HEK293 (cell line): ENCODE data around the gene FAM199X.

Experiments used
- CTCF ChIA-PET: fragments of 350-600 bp; formaldehyde crosslinking; extraction: SDS; loops from one replicate; lab custom pipeline; 2021; ENCODE audit warnings: antibody characterized with exemption; lab: Yijun Ruan, JAX
- POLR2A ChIA-PET: fragments of 300-600 bp; formaldehyde crosslinking; extraction: SDS; loops from one replicate; lab custom pipeline; 2020; ENCODE audit warnings: antibody characterized with exemption, inconsistent platforms; lab: Yijun Ruan, JAX
- H3K27ac ChIP-seq: fragments of 200-500 bp; sonication (Bioruptor generic); 2 replicates; pipeline ENCODE4 v1.5.1; 2014; ENCODE audit warnings: low read depth, low read length, control low read depth, inconsistent platforms; ENCODE audit errors: extremely low read depth
- H3K36me3 ChIP-seq, 2 experiments: fragments of 200-500 bp in 1 of 2; sonication (Bioruptor generic) in 1 of 2; 1 replicate in 1 of 2; 2 replicates in 1 of 2; pipeline ENCODE4 v1.5.1; 2014 to 2017; ENCODE audit warnings: inconsistent platforms in 2 of 2, low read length in 2 of 2; ENCODE audit not compliant: control insufficient read depth in 2 of 2, insufficient read depth in 1 of 2
- H3K4me1 ChIP-seq: fragments of 200-500 bp; sonication (Bioruptor generic); 2 replicates; pipeline ENCODE4 v1.5.1; 2014; ENCODE audit warnings: mild to moderate bottlenecking, low read length, inconsistent platforms; ENCODE audit not compliant: control insufficient read depth, insufficient read depth
- H3K4me3 ChIP-seq: 2 replicates; pipeline ENCODE4 v1.5.1; 2011; ENCODE audit warnings: low read depth, mild to moderate bottlenecking, control low read depth, low read length, moderate library complexity
- H3K9me3 ChIP-seq: fragments of 200-500 bp; sonication (Bioruptor generic); 2 replicates; pipeline ENCODE4 v1.5.1; 2014; ENCODE audit warnings: low read depth, low read length, inconsistent platforms; ENCODE audit not compliant: control insufficient read depth, insufficient read depth
- MEIS1 ChIP-seq: sonication (generic); formaldehyde crosslinking; IDR thresholded peaks from 2 replicates; pipeline ENCODE4 v1.8.1; 2022; ENCODE audit warnings: missing genetic modification reagents, mild to moderate bottlenecking, borderline replicate concordance
- MZF1 ChIP-seq: fragments of 450-650 bp; formaldehyde crosslinking; IDR thresholded peaks from 2 replicates; pipeline ENCODE4 v1.5.1; 2017; ENCODE audit warnings: missing biosample characterization, missing genetic modification characterization, borderline replicate concordance
- ZNF146 ChIP-seq: fragments of 450-650 bp; formaldehyde crosslinking; IDR thresholded peaks from 2 replicates; pipeline ENCODE4 v1.5.1; 2016; ENCODE audit warnings: missing biosample characterization, missing genetic modification characterization
- ZNF302 ChIP-seq: fragments of 450-650 bp; formaldehyde crosslinking; IDR thresholded peaks from 2 replicates; pipeline ENCODE4 v1.5.1; 2016; ENCODE audit warnings: missing biosample characterization, missing genetic modification characterization, low read depth
- ZNF37A ChIP-seq: fragments of 450-650 bp; IDR thresholded peaks from 2 replicates; pipeline ENCODE4 v1.5.1; 2018; ENCODE audit warnings: missing biosample characterization, missing genetic modification characterization
- ZNF510 ChIP-seq: fragments of 450-650 bp; formaldehyde crosslinking; IDR thresholded peaks from 2 replicates; pipeline ENCODE4 v1.5.1; 2018; ENCODE audit warnings: mild to moderate bottlenecking, missing genetic modification characterization, missing biosample characterization; ENCODE audit not compliant: insufficient replicate concordance
- ZNF514 ChIP-seq: fragments of 450-650 bp; formaldehyde crosslinking; IDR thresholded peaks from 2 replicates; pipeline ENCODE4 v1.5.1; 2016; ENCODE audit warnings: missing biosample characterization, missing genetic modification characterization
- ZNF518A ChIP-seq: fragments of 450-650 bp; formaldehyde crosslinking; conservative IDR thresholded peaks from 2 replicates; pipeline ENCODE4 v1.5.1; 2016; ENCODE audit warnings: low read depth, missing biosample characterization, missing genetic modification characterization
- ZNF521 ChIP-seq: fragments of 450-650 bp; formaldehyde crosslinking; IDR thresholded peaks from 2 replicates; pipeline ENCODE4 v1.5.1; 2017; ENCODE audit warnings: missing biosample characterization, mild to moderate bottlenecking, missing genetic modification characterization
- ZNF530 ChIP-seq: fragments of 450-650 bp; formaldehyde crosslinking; IDR thresholded peaks from 2 replicates; pipeline ENCODE4 v1.5.1; 2016; ENCODE audit warnings: low read depth, missing biosample characterization, missing genetic modification characterization
- ZNF555 ChIP-seq: fragments of 450-650 bp; formaldehyde crosslinking; conservative IDR thresholded peaks from 2 replicates; pipeline ENCODE4 v1.5.1; 2017; ENCODE audit warnings: missing biosample characterization, mild to moderate bottlenecking, missing genetic modification characterization, inconsistent platforms
- ZNF654 ChIP-seq: fragments of 450-650 bp; formaldehyde crosslinking; IDR thresholded peaks from 2 replicates; pipeline ENCODE4 v1.5.1; 2016; ENCODE audit warnings: low read depth, missing biosample characterization, missing genetic modification characterization
- ZNF701 ChIP-seq: fragments of 450-650 bp; formaldehyde crosslinking; IDR thresholded peaks from 2 replicates; pipeline ENCODE4 v1.5.1; 2016; ENCODE audit warnings: missing biosample characterization, missing genetic modification characterization
- ZNF777 ChIP-seq: fragments of 450-650 bp; formaldehyde crosslinking; IDR thresholded peaks from 2 replicates; pipeline ENCODE4 v1.5.1; 2017; ENCODE audit warnings: missing biosample characterization, missing genetic modification characterization, borderline replicate concordance
- TF ChIP-seq, protein P1 (sequence below): fragments of 450-650 bp; formaldehyde crosslinking; IDR thresholded peaks from 2 replicates; pipeline ENCODE4 v1.5.1; 2016; ENCODE audit warnings: missing biosample characterization, missing genetic modification characterization, borderline replicate concordance
- TF ChIP-seq, protein P2 (sequence below): fragments of 450-650 bp; formaldehyde crosslinking; IDR thresholded peaks from 2 replicates; pipeline ENCODE4 v1.5.1; 2016; ENCODE audit warnings: missing biosample characterization, missing genetic modification characterization
- TF ChIP-seq, protein P3 (sequence below): fragments of 450-650 bp; formaldehyde crosslinking; IDR thresholded peaks from 2 replicates; pipeline ENCODE4 v1.5.1; 2016; ENCODE audit warnings: missing biosample characterization, missing genetic modification characterization
- TF ChIP-seq, protein P4 (sequence below): fragments of 450-650 bp; formaldehyde crosslinking; IDR thresholded peaks from 2 replicates; pipeline ENCODE4 v1.5.1; 2016; ENCODE audit warnings: missing biosample characterization, missing genetic modification characterization, low read depth
- TF ChIP-seq, protein P5 (sequence below): fragments of 450-650 bp; formaldehyde crosslinking; IDR thresholded peaks from 2 replicates; pipeline ENCODE4 v1.5.1; 2016; ENCODE audit warnings: missing biosample characterization, missing genetic modification characterization, low read depth

FAM199X gene

DNA sequence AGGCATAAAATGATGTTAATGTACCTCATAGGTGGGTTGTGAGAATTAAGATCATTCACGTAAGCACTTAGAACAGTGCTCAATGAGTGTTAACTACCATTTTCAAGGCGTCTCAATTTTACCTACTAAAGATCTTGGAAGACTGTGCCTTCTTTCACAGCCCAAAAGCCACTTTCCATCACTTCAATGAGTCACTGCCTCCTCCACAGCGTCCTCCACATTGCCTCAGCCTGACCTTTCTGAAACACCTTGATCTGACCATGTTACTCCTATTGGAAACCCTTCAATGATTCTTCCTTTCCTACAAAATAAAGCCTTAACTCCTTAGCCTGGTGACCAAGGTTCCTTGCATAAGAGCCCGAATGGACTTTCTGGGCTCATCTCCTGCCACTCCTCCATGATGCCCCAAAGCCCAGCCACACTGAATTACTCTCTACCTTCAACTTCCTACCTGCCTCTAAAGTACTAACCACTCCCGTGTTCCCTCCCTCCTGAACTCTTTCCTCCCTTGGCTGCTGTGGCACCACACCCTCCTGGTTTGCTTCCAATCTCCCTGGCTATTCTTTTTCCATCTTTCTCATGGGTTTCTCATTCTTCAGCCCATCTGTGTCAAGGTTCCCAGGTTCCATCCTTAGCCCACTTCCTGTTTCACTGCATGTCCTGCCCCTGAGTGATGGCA, 31.5 kb upstream of the FAM199X start (continued):
- TF ChIP-seq, protein P1, sequence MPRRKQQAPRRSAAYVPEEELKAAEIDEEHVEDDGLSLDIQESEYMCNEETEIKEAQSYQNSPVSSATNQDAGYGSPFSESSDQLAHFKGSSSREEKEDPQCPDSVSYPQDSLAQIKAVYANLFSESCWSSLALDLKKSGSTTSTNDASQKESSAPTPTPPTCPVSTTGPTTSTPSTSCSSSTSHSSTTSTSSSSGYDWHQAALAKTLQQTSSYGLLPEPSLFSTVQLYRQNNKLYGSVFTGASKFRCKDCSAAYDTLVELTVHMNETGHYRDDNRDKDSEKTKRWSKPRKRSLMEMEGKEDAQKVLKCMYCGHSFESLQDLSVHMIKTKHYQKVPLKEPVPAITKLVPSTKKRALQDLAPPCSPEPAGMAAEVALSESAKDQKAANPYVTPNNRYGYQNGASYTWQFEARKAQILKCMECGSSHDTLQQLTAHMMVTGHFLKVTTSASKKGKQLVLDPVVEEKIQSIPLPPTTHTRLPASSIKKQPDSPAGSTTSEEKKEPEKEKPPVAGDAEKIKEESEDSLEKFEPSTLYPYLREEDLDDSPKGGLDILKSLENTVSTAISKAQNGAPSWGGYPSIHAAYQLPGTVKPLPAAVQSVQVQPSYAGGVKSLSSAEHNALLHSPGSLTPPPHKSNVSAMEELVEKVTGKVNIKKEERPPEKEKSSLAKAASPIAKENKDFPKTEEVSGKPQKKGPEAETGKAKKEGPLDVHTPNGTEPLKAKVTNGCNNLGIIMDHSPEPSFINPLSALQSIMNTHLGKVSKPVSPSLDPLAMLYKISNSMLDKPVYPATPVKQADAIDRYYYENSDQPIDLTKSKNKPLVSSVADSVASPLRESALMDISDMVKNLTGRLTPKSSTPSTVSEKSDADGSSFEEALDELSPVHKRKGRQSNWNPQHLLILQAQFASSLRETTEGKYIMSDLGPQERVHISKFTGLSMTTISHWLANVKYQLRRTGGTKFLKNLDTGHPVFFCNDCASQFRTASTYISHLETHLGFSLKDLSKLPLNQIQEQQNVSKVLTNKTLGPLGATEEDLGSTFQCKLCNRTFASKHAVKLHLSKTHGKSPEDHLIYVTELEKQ (tag by site-specific recombination): no peak
- TF ChIP-seq ZNF510 (tag by site-specific recombination) (no peak), ZNF302 (no peak), ZNF514 (tag by site-specific recombination) (no peak), ZNF530 (tag by site-specific recombination) (no peak), ZNF146 (tag by site-specific recombination) (no peak)
- TF ChIP-seq, protein P2, sequence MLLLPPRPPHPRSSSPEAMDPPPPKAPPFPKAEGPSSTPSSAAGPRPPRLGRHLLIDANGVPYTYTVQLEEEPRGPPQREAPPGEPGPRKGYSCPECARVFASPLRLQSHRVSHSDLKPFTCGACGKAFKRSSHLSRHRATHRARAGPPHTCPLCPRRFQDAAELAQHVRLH (tag by site-specific recombination): no peak
- TF ChIP-seq, protein P3, sequence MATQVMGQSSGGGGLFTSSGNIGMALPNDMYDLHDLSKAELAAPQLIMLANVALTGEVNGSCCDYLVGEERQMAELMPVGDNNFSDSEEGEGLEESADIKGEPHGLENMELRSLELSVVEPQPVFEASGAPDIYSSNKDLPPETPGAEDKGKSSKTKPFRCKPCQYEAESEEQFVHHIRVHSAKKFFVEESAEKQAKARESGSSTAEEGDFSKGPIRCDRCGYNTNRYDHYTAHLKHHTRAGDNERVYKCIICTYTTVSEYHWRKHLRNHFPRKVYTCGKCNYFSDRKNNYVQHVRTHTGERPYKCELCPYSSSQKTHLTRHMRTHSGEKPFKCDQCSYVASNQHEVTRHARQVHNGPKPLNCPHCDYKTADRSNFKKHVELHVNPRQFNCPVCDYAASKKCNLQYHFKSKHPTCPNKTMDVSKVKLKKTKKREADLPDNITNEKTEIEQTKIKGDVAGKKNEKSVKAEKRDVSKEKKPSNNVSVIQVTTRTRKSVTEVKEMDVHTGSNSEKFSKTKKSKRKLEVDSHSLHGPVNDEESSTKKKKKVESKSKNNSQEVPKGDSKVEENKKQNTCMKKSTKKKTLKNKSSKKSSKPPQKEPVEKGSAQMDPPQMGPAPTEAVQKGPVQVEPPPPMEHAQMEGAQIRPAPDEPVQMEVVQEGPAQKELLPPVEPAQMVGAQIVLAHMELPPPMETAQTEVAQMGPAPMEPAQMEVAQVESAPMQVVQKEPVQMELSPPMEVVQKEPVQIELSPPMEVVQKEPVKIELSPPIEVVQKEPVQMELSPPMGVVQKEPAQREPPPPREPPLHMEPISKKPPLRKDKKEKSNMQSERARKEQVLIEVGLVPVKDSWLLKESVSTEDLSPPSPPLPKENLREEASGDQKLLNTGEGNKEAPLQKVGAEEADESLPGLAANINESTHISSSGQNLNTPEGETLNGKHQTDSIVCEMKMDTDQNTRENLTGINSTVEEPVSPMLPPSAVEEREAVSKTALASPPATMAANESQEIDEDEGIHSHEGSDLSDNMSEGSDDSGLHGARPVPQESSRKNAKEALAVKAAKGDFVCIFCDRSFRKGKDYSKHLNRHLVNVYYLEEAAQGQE (tag by site-specific recombination): no peak

- H3K9me3 ChIP-seq: no peaks in the 10 kb centered on the region
- no peaks in the 10 kb centered on the region for H3K4me1 ChIP-seq
- peaks cover 0 to 5% of the 10 kb centered on the region in 2 experiments; a peak in 1 of 3 replicates for H3K36me3 ChIP-seq
- no peak overlapping the region for H3K27ac ChIP-seq
- H3K4me3 ChIP-seq: no peak overlapping the region
- POLR2A ChIA-PET: interaction anchor here (1.0 kb wide), 1 partner anchor 37 kb away, joined by 3 read pairs; no protein-coding TSS in a partner anchor
- CTCF ChIA-PET: interaction anchor here (0.6 to 3.4 kb wide), 26 partner anchors 9 to 1217 kb away, joined by 3 to 37 read pairs (median 4); partner anchors contain the start of gene ZCCHC18
- no peak for TF ChIP-seq ZNF37A (tag by site-specific recombination)
- TF ChIP-seq, protein P4, sequence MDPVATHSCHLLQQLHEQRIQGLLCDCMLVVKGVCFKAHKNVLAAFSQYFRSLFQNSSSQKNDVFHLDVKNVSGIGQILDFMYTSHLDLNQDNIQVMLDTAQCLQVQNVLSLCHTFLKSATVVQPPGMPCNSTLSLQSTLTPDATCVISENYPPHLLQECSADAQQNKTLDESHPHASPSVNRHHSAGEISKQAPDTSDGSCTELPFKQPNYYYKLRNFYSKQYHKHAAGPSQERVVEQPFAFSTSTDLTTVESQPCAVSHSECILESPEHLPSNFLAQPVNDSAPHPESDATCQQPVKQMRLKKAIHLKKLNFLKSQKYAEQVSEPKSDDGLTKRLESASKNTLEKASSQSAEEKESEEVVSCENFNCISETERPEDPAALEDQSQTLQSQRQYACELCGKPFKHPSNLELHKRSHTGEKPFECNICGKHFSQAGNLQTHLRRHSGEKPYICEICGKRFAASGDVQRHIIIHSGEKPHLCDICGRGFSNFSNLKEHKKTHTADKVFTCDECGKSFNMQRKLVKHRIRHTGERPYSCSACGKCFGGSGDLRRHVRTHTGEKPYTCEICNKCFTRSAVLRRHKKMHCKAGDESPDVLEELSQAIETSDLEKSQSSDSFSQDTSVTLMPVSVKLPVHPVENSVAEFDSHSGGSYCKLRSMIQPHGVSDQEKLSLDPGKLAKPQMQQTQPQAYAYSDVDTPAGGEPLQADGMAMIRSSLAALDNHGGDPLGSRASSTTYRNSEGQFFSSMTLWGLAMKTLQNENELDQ (tag by site-specific recombination): no peak
- no peak for TF ChIP-seq ZNF555 (tag by site-specific recombination)
- TF ChIP-seq ZNF521 (tag by site-specific recombination): no peak
- no peak for TF ChIP-seq ZNF654 (tag by site-specific recombination)
- no peak for TF ChIP-seq ZNF701
- no peak for TF ChIP-seq MEIS1 (CRISPR knock-in tag)
- no peak for TF ChIP-seq MZF1 (tag by site-specific recombination)
- TF ChIP-seq ZNF777 (tag by site-specific recombination): no peak
- no peak for TF ChIP-seq ZNF518A (tag by site-specific recombination)
- TF ChIP-seq, protein P5, sequence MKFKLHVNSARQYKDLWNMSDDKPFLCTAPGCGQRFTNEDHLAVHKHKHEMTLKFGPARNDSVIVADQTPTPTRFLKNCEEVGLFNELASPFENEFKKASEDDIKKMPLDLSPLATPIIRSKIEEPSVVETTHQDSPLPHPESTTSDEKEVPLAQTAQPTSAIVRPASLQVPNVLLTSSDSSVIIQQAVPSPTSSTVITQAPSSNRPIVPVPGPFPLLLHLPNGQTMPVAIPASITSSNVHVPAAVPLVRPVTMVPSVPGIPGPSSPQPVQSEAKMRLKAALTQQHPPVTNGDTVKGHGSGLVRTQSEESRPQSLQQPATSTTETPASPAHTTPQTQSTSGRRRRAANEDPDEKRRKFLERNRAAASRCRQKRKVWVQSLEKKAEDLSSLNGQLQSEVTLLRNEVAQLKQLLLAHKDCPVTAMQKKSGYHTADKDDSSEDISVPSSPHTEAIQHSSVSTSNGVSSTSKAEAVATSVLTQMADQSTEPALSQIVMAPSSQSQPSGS (tag by site-specific recombination): no peak
Measured at GRCh38 chrX:104135677-104136076, 30.6 kb upstream of the FAM199X start.
